DMS 273 (cell line): ENCODE measurements around the gene CACFD1.

ENCODE experiments used
- DNase-seq: peaks from one replicate; lab custom pipeline; 2025; ENCODE audit not compliant: unreplicated experiment; lab: John Stamatoyannopoulos, UW

Gene CACFD1

GRCh38 chr9:133463864-133464615, 4.3 kb downstream of the CACFD1 start:
- DNase-seq = no peak

GRCh38 chr9:133464638-133465037, 4.9 kb downstream of the CACFD1 start:
- no peak for DNase-seq

- DNase-seq = no peak
Observed at GRCh38 chr9:133465984-133466383, 6.2 kb downstream of the CACFD1 start.

- DNase-seq = no peak
Observed at GRCh38 chr9:133467101-133467500, 7.3 kb downstream of the CACFD1 start.

- DNase-seq = no peak
Observed at GRCh38 chr9:133468374-133468773, 8.6 kb downstream of the CACFD1 start.

- no peak for DNase-seq
Observed at GRCh38 chr9:133468777-133469421, 9.1 kb downstream of the CACFD1 start.

- DNase-seq = no peak
Observed at GRCh38 chr9:133470427-133470924, 10.7 kb downstream of the CACFD1 start.

- DNase-seq = no peak
Observed at GRCh38 chr9:133470988-133471387, 11.2 kb downstream of the CACFD1 start.

GRCh38 chr9:133471551-133472276, 11.9 kb downstream of the CACFD1 start:
- DNase-seq = no peak

GRCh38 chr9:133472277-133472645, 12.5 kb downstream of the CACFD1 start:
- no peak for DNase-seq

- no peak for DNase-seq
Observed at GRCh38 chr9:133472753-133473378, 13.1 kb downstream of the CACFD1 start.

GRCh38 chr9:133473743-133474142, 14.0 kb downstream of the CACFD1 start:
- DNase-seq = no peak

- DNase-seq = no peak
Observed at GRCh38 chr9:133474215-133474614, 14.4 kb downstream of the CACFD1 start.

- no peak for DNase-seq
Observed at GRCh38 chr9:133474853-133475252, 15.1 kb downstream of the CACFD1 start.

- DNase-seq = no peak
Observed at GRCh38 chr9:133475292-133476012, 15.7 kb downstream of the CACFD1 start.

GRCh38 chr9:133476036-133476931, 16.5 kb downstream of the CACFD1 start:
- DNase-seq = no peak

GRCh38 chr9:133476941-133477340, 17.2 kb downstream of the CACFD1 start:
- no peak for DNase-seq

- no peak for DNase-seq
Observed at GRCh38 chr9:133477461-133477860, 17.7 kb downstream of the CACFD1 start.

- DNase-seq = no peak
Observed at GRCh38 chr9:133477992-133478850, 18.4 kb downstream of the CACFD1 start.
